ENCODE data around the gene SPATA9.
"Not testable (repeated sequence)": the region's sequence is repeated elsewhere in the genome, so short reads cannot be mapped to it uniquely, and the experiment has no call there.

SPATA9 gene

GRCh38 chr5:95715799-95716461 lies 33.1 kb upstream of the SPATA9 start:
- no peak for DNase-seq

DNA sequence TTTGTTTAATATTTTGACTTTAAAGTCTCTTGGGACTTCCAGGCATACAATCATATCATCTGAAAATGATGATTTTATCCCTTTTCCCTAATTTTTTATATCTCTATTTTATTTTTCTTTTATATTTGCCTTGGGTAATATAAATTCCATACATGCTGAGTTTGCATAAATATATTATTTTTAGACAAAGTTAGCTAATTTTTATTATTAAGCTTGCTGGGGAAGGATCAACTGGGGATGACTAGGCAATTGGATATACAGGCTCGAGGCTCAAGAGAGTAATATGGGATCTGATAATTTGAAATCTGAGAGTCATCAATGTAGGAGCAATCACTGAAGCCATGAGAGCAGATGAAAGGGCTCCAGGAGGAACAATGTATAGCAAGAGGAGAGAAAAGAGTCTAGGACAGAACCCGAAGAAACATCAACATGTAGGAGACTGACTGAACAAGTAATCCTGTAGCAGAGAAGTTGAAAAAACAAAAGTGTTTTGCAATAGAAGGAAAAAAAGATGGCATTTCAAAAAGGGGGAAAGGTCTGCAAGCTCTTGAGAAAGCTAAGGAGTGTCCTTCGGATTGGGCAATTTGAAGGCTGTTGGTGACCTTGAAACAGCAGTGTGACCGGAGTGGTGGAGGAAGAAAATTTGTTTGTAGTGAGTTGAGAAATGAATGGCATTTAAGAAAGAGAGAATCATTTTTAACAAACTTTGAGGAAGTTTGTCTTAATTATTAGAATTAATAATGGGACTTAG lies 31.3 kb upstream of the SPATA9 start:
- DNase-seq: no peak

GRCh38 chr5:95713246-95713645 lies 30.5 kb upstream of the SPATA9 start:
- not testable (repeated sequence) for DNase-seq

- DNase-seq: no peak
Measured at GRCh38 chr5:95712347-95712958, 29.7 kb upstream of the SPATA9 start.

GRCh38 chr5:95711501-95712346 lies 28.9 kb upstream of the SPATA9 start:
- DNase-seq: no peak

- DNase-seq: not testable (repeated sequence)
Measured at GRCh38 chr5:95710651-95711500, 28.1 kb upstream of the SPATA9 start.

- DNase-seq: no peak
Measured at GRCh38 chr5:95709967-95710650, 27.3 kb upstream of the SPATA9 start.

GRCh38 chr5:95708876-95709275 lies 26.1 kb upstream of the SPATA9 start:
- DNase-seq: no peak

GRCh38 chr5:95707534-95708188 lies 24.9 kb upstream of the SPATA9 start:
- not testable (repeated sequence) for DNase-seq

DNA sequence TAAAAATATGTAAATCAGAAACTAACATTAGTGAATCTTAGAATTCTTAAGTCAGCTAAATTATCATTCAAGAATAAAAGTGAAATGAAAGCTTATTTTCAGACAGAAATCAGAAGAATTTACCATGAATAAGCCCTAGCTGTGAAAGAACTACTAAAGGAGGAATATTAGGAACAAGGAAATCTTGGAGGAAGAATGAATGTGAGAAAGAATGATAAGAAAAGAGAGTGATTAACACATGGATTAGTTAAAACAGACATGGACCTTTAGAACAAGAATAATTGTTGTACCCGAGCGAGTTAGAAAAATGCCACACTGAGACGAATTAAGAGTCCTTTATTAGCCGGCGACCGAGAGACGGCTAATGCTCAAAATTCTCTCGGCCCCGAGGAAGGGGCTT lies 24.3 kb upstream of the SPATA9 start:
- DNase-seq: no peak

DNA sequence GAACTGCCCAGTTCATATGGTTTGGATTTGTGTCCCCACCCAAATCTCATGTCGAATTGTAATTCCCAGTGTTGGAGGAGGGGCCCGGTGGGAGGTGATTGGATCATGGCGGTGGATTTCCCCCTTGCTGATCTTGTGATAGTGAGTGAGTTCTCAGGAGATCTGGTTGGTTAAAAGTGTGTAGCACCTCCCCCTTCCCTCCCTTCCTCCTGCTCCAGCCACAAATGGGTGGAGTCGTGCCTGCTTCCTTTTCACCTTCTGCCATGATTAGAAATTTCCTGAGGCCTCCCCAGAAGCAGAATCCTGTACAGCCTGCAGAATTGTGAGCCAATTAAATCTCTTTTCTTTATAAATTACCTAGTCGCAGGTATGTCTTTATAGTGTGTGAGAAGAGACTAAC lies 23.4 kb upstream of the SPATA9 start:
- DNase-seq: not testable (repeated sequence)

- DNase-seq: no peak
Measured at GRCh38 chr5:95704150-95704549, 21.4 kb upstream of the SPATA9 start.

GRCh38 chr5:95701074-95701473 lies 18.3 kb upstream of the SPATA9 start:
- DNase-seq: no peak

- DNase-seq: no peak
Measured at GRCh38 chr5:95699337-95699736, 16.5 kb upstream of the SPATA9 start.

DNA sequence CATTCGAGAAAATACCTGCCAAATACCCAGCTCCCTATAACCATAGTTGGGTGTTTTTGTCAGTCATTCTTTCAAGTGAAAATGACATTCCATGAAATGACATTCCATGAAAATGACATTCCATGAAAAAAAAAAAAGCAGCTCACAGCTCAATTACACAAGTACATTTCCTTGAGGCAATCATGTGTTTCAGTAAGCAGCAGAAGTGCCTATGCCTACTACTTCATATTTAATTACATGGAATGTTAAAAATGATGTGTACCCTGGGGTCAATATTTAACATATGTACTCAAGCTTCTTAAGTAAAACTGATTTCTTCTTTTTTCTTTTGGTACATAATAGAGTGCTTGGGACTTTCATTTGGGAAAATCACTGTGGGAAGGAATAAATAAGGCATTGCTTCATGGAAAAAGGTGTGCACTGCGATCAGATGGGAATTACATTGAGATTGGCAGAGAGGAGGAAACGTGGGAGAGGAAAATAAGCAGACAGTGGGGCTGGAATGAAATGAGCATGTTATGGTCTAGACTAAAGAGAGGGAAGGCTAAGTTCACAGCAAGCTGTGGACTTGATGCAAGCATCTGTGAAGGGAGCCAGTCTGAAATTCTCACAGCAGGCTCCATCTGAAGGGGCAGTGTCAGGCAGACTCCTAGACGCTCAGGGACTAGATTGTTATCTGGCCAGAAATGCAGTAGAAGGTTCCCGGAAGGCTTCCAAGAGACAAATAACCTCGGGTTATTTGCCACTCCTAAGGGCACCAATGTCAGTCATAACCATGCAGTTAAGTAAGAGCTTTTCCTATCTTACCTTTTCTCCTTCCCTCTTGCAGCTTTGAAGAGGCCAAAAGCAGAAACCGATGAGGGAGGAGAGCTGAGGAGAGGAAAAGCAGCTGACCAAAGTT lies 15.2 kb upstream of the SPATA9 start:
- DNase-seq: no peak

DNA sequence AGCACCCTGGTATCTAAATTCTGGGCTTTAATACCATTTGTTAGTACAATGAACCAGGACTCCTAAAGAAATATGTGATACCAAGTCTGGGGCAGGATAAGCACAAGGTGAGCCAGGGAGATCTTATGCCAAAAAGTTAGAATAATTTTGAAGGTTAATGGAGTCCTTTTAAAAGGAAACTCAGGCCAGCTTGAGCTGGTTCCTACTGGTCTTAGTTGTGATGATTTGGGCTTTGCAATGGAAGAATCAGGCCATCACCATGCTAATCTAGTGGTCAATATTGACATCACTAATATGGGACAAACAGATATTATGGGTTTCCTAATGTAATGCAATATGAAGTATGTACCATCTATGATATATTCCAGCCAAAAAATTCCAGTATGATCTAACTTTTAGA lies 7.5 kb upstream of the SPATA9 start:
- no peak for DNase-seq

- no peak for DNase-seq
Measured at GRCh38 chr5:95689680-95690079, 6.9 kb upstream of the SPATA9 start.

- no peak for DNase-seq
Measured at GRCh38 chr5:95686651-95687050, 3.9 kb upstream of the SPATA9 start.

GRCh38 chr5:95684361-95684760 lies 1.6 kb upstream of the SPATA9 start:
- DNase-seq: no peak

DNA sequence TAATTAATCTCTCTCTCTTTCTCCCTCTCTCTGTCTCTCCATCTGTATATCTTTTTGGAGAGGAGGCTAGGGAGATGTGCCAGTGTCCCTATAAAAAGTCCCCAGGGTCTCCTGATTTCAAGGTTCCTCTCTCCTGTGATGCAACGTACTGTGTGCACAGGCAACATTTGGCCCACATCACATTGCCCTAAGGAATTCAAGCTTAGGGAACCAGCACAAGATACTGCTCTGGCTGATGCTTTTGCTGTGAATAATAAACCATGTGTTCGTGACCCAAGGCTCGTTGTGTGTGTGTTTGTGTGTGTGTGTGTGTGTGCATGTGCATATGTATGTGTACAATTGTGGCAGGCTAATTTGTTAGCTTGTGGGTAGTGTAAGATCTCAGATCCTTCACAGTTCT lies 9.7 kb downstream of the SPATA9 start:
- DNase-seq: no peak

Data from GF-D8 (cell line).